GM23248 (cell line): ENCODE data around the gene KIF1A. TPM values are rescaled to one million over a fixed set of nuclear protein-coding genes. Genes with fewer than 3 reads are reported as not detected.

Experiments used
- DNase-seq: peaks from one replicate; pipeline ENCODE4 v3.0.0-alpha.2; 2015
- H2AFZ ChIP-seq: fragments of 200-600 bp; sonication (generic); 2 replicates; pipeline ENCODE4 v1.6.1; 2016; ENCODE audit warnings: antibody characterized with exemption
- H3F3A ChIP-seq: fragments of 200-600 bp; sonication (generic); 2 replicates; pipeline ENCODE4 v1.6.1; 2016; ENCODE audit warnings: mild to moderate bottlenecking, antibody characterized with exemption, mixed run types; ENCODE audit not compliant: insufficient read depth
- H3K27ac ChIP-seq: fragments of 200-600 bp; sonication (generic); 2 replicates; pipeline ENCODE4 v1.5.1; 2016; ENCODE audit warnings: mild to moderate bottlenecking
- H3K27me3 ChIP-seq: fragments of 200-600 bp; sonication (generic); replicated peaks from 2 replicates; pipeline ENCODE4 v1.6.1; 2016; ENCODE audit warnings: mild to moderate bottlenecking; ENCODE audit not compliant: insufficient read depth
- H3K36me3 ChIP-seq: fragments of 200-600 bp; sonication (generic); 2 replicates; pipeline ENCODE4 v1.6.1; 2016; ENCODE audit warnings: low read depth, mild to moderate bottlenecking
- H3K4me1 ChIP-seq: fragments of 200-600 bp; sonication (generic); 2 replicates; pipeline ENCODE4 v1.6.1; 2016; ENCODE audit warnings: mild to moderate bottlenecking; ENCODE audit not compliant: insufficient read depth
- H3K4me2 ChIP-seq: fragments of 200-600 bp; sonication (generic); one replicate; pipeline ENCODE4 v1.6.1; 2016; ENCODE audit warnings: mild to moderate bottlenecking; ENCODE audit not compliant: unreplicated experiment
- H3K4me3 ChIP-seq: fragments of 200-600 bp; sonication (generic); 2 replicates; pipeline ENCODE4 v1.5.1; 2016; ENCODE audit warnings: mild to moderate bottlenecking
- H3K79me2 ChIP-seq: fragments of 200-600 bp; sonication (generic); 2 replicates; pipeline ENCODE4 v1.6.1; 2016; ENCODE audit warnings: mild to moderate bottlenecking; ENCODE audit not compliant: insufficient read depth
- H3K9ac ChIP-seq: fragments of 200-600 bp; sonication (generic); 2 replicates; pipeline ENCODE4 v1.6.1; 2016; ENCODE audit warnings: mild to moderate bottlenecking
- H3K9me2 ChIP-seq: fragments of 200-600 bp; sonication (generic); 2 replicates; pipeline ENCODE4 v1.6.1; 2016; ENCODE audit warnings: mixed run types, mild to moderate bottlenecking, moderate library complexity; ENCODE audit not compliant: insufficient read depth
- H3K9me3 ChIP-seq: fragments of 200-600 bp; sonication (generic); one replicate; pipeline ENCODE4 v1.6.1; 2017; ENCODE audit warnings: low read depth
- H4K20me1 ChIP-seq: fragments of 200-600 bp; sonication (generic); 2 replicates; pipeline ENCODE4 v1.6.0; 2016; ENCODE audit not compliant: insufficient read depth
- EZH2 ChIP-seq: fragments of 200-600 bp; sonication (generic); IDR thresholded peaks from 2 replicates; pipeline ENCODE4 v1.6.1; 2018; ENCODE audit warnings: antibody characterized with exemption, mild to moderate bottlenecking; ENCODE audit not compliant: insufficient read depth, poor library complexity, severe bottlenecking
- EZH2phosphoT487 ChIP-seq: fragments of 200-600 bp; sonication (generic); IDR thresholded peaks from 2 replicates; pipeline ENCODE4 v1.6.1; 2018; ENCODE audit warnings: antibody characterized with exemption, moderate library complexity, mild to moderate bottlenecking, low read depth; ENCODE audit not compliant: insufficient read depth
- WGBS, 2 experiments: methylation state at CpG; one replicate each; pipeline ENCODE4 v1.1.6; 2015 to 2017; ENCODE audit warnings: low lambda C conversion rate in 2 of 2, low coverage in 1 of 2; ENCODE audit errors: missing lambda C conversion rate in 2 of 2; 5-methylcytosine and 5-hydroxymethylcytosine counted together
- in situ Hi-C: fragments of 300-500 bp; cut with MboI; formaldehyde crosslinking; loops from 2 replicates; pipeline ENCODE4 v1.15.0; 2020
- polyA plus RNA-seq: library from polyadenylated mRNA; unstranded; fragments of >200 nt; fragmentation: Nextera tagmentation; extraction: Ambion mirVana; gene quantifications from 2 replicates; pipeline ENCODE4 v1.2.1, GENCODE V29; 2016
- total RNA-seq: library from RNA; depleted of rRNA; stranded (reverse); fragments of >200 nt; shearing (Covaris generic); gene quantifications from 2 replicates; pipeline ENCODE4 v1.2.3, GENCODE V29; 2014

KIF1A gene
- total and polyA plus RNA-seq, 2 experiments from 2014 or later, result under 0.01 to 0.05 TPM

- TF ChIP-seq EZH2phosphoT487 (no peak), EZH2 (no peak)
- Histone ChIP-seq H3K27me3 (no peaks in the 10 kb centered on the region), H3F3A (no peaks in the 10 kb centered on the region), H3K4me3 (no peak overlapping the region), H3K36me3 (no peaks in the 10 kb centered on the region), H3K4me1 (no peaks in the 10 kb centered on the region), H3K27ac (no peak overlapping the region), H2AFZ (no peak overlapping the region), H4K20me1 (no peaks in the 10 kb centered on the region), H3K9me2 (no peaks in the 10 kb centered on the region), H3K79me2 (no peaks in the 10 kb centered on the region), H3K9me3 (no peaks in the 10 kb centered on the region), H3K4me2 (no peak overlapping the region), H3K9ac (no peak overlapping the region)
- WGBS, 2 experiments, result 64 to 73% methylated on average over 11 to 20 of the region's 21 CpGs
- in situ Hi-C loops, result no loop called here
- no peak for DNase-seq
These were observed 57.0 kb downstream of the KIF1A start for GRCh38 chr2:240762971-240763370.

DNA sequence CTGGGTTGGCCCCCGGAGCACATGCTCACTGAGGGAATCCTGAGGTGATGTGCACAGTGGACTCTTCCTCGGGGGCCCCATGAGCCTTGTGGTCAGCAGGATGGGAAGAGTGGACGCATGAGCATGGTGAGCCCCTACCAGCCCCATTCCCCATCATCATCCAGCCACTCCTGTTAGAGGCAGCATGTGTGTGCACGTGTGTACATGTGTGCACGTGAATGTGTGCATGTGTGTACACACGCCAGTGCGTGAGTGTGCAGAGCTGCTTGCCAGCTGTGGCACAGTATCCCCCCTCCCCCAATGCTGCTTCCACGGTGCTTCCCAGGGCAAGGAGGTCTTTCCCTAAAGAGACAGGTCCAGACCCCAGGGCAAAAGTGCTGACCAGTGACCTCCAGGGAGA is 57.8 kb downstream of the KIF1A start:
- DNase-seq, result no peak
- Histone ChIP-seq H3K4me1 (no peaks in the 10 kb centered on the region), H3K36me3 (no peaks in the 10 kb centered on the region), H4K20me1 (no peaks in the 10 kb centered on the region), H3F3A (no peaks in the 10 kb centered on the region), H3K9ac (no peak overlapping the region), H2AFZ (no peak overlapping the region), H3K79me2 (no peaks in the 10 kb centered on the region), H3K9me3 (no peaks in the 10 kb centered on the region), H3K4me2 (no peak overlapping the region), H3K27me3 (no peaks in the 10 kb centered on the region), H3K9me2 (no peaks in the 10 kb centered on the region), H3K4me3 (no peak overlapping the region), H3K27ac (no peak overlapping the region)
- TF ChIP-seq EZH2phosphoT487 (no peak), EZH2 (no peak)
- in situ Hi-C loops, result no loop called here
- whole genome bisulfite sequencing, 2 experiments, result 70 to 71% methylated on average over 8 of the region's 8 CpGs

DNA sequence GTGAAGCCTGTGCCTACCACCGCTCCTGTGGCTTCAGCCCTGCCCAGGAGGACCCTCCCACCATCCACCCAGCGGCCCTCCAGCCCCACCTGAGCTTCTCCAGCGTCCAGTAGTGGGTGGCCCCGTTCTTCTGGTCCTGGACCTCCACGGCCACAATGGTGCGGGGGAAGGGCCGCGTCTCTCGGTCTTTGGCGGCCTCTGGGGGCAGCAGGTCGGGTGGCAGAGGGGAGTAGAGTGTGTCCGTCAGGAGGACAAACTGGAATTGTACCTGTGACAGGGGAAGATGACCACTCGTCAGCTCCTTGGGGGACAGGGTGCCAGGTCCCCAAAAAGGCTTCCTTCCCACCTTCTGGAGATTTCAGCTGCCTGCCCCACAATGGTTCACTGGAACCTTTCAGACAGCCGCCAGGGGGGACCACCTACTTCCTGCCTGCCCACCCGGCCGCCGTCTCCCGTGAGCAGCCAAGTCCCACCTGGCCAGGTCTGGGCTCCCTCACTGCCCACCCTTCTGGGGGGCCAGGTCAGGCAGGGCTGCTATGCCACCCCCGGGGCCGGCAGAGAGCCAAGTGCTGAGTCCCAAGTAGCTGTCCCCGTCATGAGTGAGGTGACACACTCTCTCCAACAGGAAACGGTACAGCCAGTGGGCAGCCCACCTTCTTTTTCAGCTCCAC is 59.3 kb downstream of the KIF1A start:
- in situ Hi-C loops, result no loop called here
- no peaks in the 10 kb centered on the region for H3K9me3 ChIP-seq
- H3K4me2 ChIP-seq, result no peak overlapping the region
- H3K79me2 ChIP-seq, result no peaks in the 10 kb centered on the region
- no peaks in the 10 kb centered on the region for H4K20me1 ChIP-seq
- no peak for DNase-seq
- no peak overlapping the region for H2AFZ ChIP-seq
- H3F3A ChIP-seq, result no peaks in the 10 kb centered on the region
- no peak overlapping the region for H3K27ac ChIP-seq
- no peaks in the 10 kb centered on the region for H3K36me3 ChIP-seq
- no peaks in the 10 kb centered on the region for H3K9me2 ChIP-seq
- no peaks in the 10 kb centered on the region for H3K27me3 ChIP-seq
- H3K4me3 ChIP-seq, result no peak overlapping the region
- no peaks in the 10 kb centered on the region for H3K4me1 ChIP-seq
- H3K9ac ChIP-seq, result no peak overlapping the region
- no peak for TF ChIP-seq EZH2
- TF ChIP-seq EZH2phosphoT487, result no peak
- WGBS, 2 experiments, result 49 to 51% methylated on average over 20 to 22 of the region's 22 CpGs

GRCh38 chr2:240760121-240760520 is 59.9 kb downstream of the KIF1A start:
- Histone ChIP-seq H3K9me2 (no peaks in the 10 kb centered on the region), H3K4me3 (no peak overlapping the region), H4K20me1 (no peaks in the 10 kb centered on the region), H2AFZ (no peak overlapping the region), H3K36me3 (no peaks in the 10 kb centered on the region), H3K79me2 (no peaks in the 10 kb centered on the region), H3K4me1 (no peaks in the 10 kb centered on the region), H3K27me3 (no peaks in the 10 kb centered on the region), H3K9ac (no peak overlapping the region), H3F3A (no peaks in the 10 kb centered on the region), H3K4me2 (no peak overlapping the region), H3K9me3 (no peaks in the 10 kb centered on the region), H3K27ac (no peak overlapping the region)
- TF ChIP-seq EZH2phosphoT487 (no peak), EZH2 (no peak)
- in situ Hi-C loops, result no loop called here
- no peak for DNase-seq
- 34 to 45% methylated on average over 7 of the region's 7 CpGs for WGBS, 2 experiments
